ENCODE measurements around the gene M1AP. TPM values are rescaled to one million over a fixed set of nuclear protein-coding genes. Genes with fewer than 3 reads are reported as not detected.

Gene M1AP
- total and polyA plus RNA-seq, 9 of the 15 experiments (the other 6 are each of a cell fraction or from before 2014, with no cell fraction given): 0.06 to 0.33 (median 0.11) TPM; not detected in 4

DNA sequence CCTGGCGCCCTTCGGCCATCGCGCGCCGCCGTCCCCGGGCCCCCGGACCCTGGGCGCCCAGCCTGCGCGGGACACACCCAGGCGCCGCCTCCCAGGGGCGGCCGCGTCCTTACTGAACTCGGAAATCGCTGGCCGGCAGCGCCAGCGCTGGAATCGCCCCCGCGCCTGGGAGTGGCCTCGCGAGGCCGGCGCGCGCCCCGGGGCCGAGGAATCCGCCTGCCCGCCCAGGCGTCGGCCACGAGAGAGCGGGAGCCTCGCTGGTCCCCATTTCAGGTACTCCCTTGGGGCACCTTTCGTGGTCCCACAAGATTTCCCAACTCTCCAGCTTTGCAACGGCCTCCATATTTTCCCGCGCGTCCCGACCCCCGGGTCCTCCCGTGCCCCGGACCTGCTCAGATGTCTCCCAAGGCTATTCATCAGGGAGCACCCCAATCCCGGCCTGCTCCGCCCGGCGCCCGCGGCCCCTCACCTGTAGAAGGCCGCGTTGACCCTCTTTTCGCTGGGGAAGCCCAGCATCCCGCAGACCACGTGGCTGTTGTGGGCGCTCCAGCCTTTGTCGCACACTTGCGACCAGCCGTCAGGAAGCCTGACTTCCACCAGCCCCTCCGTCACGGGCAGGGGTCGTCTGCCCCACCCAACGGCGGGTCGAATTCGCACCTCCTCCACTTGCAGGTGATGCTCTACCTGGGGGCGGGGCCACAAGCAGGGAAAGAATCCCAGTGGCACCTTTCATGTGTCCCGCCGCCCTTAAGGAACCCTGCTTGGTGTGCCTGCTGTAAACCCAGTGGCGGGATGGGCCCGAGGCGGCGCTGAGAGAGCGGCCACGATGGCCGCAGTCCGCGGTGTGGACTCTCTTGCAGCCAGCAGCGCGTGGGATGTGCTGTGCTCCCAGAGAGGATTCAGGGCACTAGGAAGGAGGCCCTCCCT lies 99.0 kb downstream of the M1AP start (continued):
- TF ChIP-seq ZNF609 (CRISPR knock-in tag; IDR thresholded peaks at IDR 0.05; ENCODE audit: borderline replicate concordance) (no peak), CEBPB (tag; IDR thresholded peaks at IDR 0.05) (no peak), MAZ (CRISPR knock-in tag; conservative IDR thresholded peaks at IDR 0.05 in 1 of 2, IDR thresholded peaks at IDR 0.05 in 1 of 2) (peak; percentile 32 to 68; a peak in 3 of 4 replicates), ZNF197 (CRISPR knock-in tag; IDR thresholded peaks at IDR 0.05; ENCODE audit: low read depth) (no peak), SMC3 (conservative IDR thresholded peaks at IDR 0.05; ENCODE audit: insufficient read depth, low read depth, low read length) (no peak), GATA2 (CRISPR knock-in tag; IDR thresholded peaks at IDR 0.05) (no peak), ARID1B (IDR thresholded peaks at IDR 0.05) (no peak), POLR2G (IDR thresholded peaks at IDR 0.05; ENCODE audit: low read depth, low read length) (peak; percentile 94), FOXK1 (CRISPR knock-in tag; IDR thresholded peaks at IDR 0.05; ENCODE audit: borderline replicate concordance) (no peak), ZNF165 (CRISPR knock-in tag; IDR thresholded peaks at IDR 0.05; ENCODE audit: borderline replicate concordance) (no peak), TEAD4 (IDR thresholded peaks at IDR 0.05; ENCODE audit: low read length) (no peak), TEAD4 (CRISPR knock-in tag; IDR thresholded peaks at IDR 0.05; ENCODE audit: borderline replicate concordance) (no peak), NBN (IDR thresholded peaks at IDR 0.05; ENCODE audit: low read depth) (no peak)
- TF ChIP-seq, protein P1, sequence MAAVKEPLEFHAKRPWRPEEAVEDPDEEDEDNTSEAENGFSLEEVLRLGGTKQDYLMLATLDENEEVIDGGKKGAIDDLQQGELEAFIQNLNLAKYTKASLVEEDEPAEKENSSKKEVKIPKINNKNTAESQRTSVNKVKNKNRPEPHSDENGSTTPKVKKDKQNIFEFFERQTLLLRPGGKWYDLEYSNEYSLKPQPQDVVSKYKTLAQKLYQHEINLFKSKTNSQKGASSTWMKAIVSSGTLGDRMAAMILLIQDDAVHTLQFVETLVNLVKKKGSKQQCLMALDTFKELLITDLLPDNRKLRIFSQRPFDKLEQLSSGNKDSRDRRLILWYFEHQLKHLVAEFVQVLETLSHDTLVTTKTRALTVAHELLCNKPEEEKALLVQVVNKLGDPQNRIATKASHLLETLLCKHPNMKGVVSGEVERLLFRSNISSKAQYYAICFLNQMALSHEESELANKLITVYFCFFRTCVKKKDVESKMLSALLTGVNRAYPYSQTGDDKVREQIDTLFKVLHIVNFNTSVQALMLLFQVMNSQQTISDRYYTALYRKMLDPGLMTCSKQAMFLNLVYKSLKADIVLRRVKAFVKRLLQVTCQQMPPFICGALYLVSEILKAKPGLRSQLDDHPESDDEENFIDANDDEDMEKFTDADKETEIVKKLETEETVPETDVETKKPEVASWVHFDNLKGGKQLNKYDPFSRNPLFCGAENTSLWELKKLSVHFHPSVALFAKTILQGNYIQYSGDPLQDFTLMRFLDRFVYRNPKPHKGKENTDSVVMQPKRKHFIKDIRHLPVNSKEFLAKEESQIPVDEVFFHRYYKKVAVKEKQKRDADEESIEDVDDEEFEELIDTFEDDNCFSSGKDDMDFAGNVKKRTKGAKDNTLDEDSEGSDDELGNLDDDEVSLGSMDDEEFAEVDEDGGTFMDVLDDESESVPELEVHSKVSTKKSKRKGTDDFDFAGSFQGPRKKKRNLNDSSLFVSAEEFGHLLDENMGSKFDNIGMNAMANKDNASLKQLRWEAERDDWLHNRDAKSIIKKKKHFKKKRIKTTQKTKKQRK (IDR thresholded peaks at IDR 0.05; ENCODE audit: borderline replicate concordance, low read depth, low read length): no peak
- TF ChIP-seq, protein P2, sequence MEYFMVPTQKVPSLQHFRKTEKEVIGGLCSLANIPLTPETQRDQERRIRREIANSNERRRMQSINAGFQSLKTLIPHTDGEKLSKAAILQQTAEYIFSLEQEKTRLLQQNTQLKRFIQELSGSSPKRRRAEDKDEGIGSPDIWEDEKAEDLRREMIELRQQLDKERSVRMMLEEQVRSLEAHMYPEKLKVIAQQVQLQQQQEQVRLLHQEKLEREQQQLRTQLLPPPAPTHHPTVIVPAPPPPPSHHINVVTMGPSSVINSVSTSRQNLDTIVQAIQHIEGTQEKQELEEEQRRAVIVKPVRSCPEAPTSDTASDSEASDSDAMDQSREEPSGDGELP (CRISPR knock-in tag; IDR thresholded peaks at IDR 0.05; ENCODE audit: borderline replicate concordance): peak; percentile 41; the same call in 1 of the 2 replicates
- TF ChIP-seq, protein P3, sequence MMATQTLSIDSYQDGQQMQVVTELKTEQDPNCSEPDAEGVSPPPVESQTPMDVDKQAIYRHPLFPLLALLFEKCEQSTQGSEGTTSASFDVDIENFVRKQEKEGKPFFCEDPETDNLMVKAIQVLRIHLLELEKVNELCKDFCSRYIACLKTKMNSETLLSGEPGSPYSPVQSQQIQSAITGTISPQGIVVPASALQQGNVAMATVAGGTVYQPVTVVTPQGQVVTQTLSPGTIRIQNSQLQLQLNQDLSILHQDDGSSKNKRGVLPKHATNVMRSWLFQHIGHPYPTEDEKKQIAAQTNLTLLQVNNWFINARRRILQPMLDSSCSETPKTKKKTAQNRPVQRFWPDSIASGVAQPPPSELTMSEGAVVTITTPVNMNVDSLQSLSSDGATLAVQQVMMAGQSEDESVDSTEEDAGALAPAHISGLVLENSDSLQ (IDR thresholded peaks at IDR 0.05): no peak
